K562 (cell line): ENCODE data around the gene TULP1. TPM values are rescaled to one million over a fixed set of nuclear protein-coding genes. Genes with fewer than 3 reads are reported as not detected.

Source experiments
- FOXJ2 ChIP-seq: fragments of 200-800 bp; sonication (Bioruptor generic); IDR thresholded peaks from 2 replicates; pipeline ENCODE4 v1.6.1; 2016; ENCODE audit warnings: missing genetic modification characterization, missing compliant biosample characterization
- IFI16 ChIP-seq: fragments of 250-450 bp; sonication (Bioruptor Pico); IDR thresholded peaks from 2 replicates; pipeline ENCODE4 v2.1.2; 2022; ENCODE audit warnings: mild to moderate bottlenecking, inconsistent platforms
- KAT7 ChIP-seq: sonication (generic); formaldehyde crosslinking; IDR thresholded peaks from 2 replicates; pipeline ENCODE4 v1.8.0; 2022; ENCODE audit warnings: missing genetic modification reagents, mild to moderate bottlenecking, borderline replicate concordance
- KDM5B ChIP-seq: fragments of 200-600 bp; sonication (generic); IDR thresholded peaks from 2 replicates; pipeline ENCODE4 v1.6.1; 2012; ENCODE audit warnings: low read depth, mild to moderate bottlenecking, moderate library complexity, low read length, control low read depth, inconsistent platforms; ENCODE audit not compliant: insufficient replicate concordance
- MAZ ChIP-seq, 2 experiments: fragments of 450-650 bp in 1 of 2; sonication (generic) in 1 of 2; formaldehyde crosslinking; IDR thresholded peaks in 1 of 2; conservative IDR thresholded peaks in 1 of 2; 2 replicates each; pipeline versions ENCODE4 v1.4.0 to v1.5.0; 2020; ENCODE audit warnings: mild to moderate bottlenecking in 1 of 2, missing genetic modification reagents in 1 of 2
- NFATC3 ChIP-seq: fragments of 450-650 bp; IDR thresholded peaks from 2 replicates; pipeline ENCODE4 v1.6.1; 2017; ENCODE audit warnings: mild to moderate bottlenecking
- SIN3A ChIP-seq, 2 experiments: fragments of 150-350 bp in 1 of 2; IDR thresholded peaks; 2 replicates each; pipeline ENCODE4 v1.6.1; 2011 to 2016; ENCODE audit warnings: borderline replicate concordance in 2 of 2, low read depth in 2 of 2, low read length in 2 of 2, mild to moderate bottlenecking in 2 of 2, moderate library complexity in 2 of 2; ENCODE audit not compliant: control insufficient read depth in 1 of 2
- SLC30A9 ChIP-seq: fragments of 250-450 bp; sonication (Bioruptor Pico); IDR thresholded peaks from 2 replicates; pipeline ENCODE4 v1.8.0; 2022; ENCODE audit warnings: mild to moderate bottlenecking, moderate library complexity
- TRIM24 ChIP-seq, 2 experiments: fragments of 450-650 bp; IDR thresholded peaks; 2 replicates each; pipeline ENCODE4 v1.6.1; 2016
- ZNF408 ChIP-seq: fragments of 250-450 bp; sonication (Bioruptor Pico); IDR thresholded peaks from 2 replicates; pipeline ENCODE4 v1.4.0; 2020; ENCODE audit warnings: low read depth, mild to moderate bottlenecking, moderate library complexity
- ZSCAN32 ChIP-seq: fragments of 450-650 bp; formaldehyde crosslinking; IDR thresholded peaks from 2 replicates; pipeline ENCODE4 v1.4.0; 2020; ENCODE audit warnings: mild to moderate bottlenecking, moderate library complexity
- polyA plus RNA-seq, 8 experiments: library from polyadenylated mRNA; depleted of rRNA in 4 of 8; stranded (reverse) in 5 of 8; unstranded in 3 of 8; fragments of >200 nt; fragmentation: Nextera tagmentation in 2 of 8; fragmentation: Illumina TruSeq in 1 of 8; extraction: Ambion mirVana in 2 of 8; extraction: Trizol in 1 of 8; gene quantifications; 2 replicates each; pipeline versions ENCODE4 v1.2.1 to v1.2.3, GENCODE V29; 2011 to 2014; ENCODE audit warnings: inconsistent platforms in 1 of 8, missing spikeins in 1 of 8
- total RNA-seq, 7 experiments: library from RNA; depleted of rRNA in 6 of 7; stranded (reverse); fragments of >200 nt in 6 of 7; fragmentation: Illumina TruSeq in 2 of 7; extraction: Trizol in 2 of 7; gene quantifications; 2 replicates each; pipeline versions ENCODE4 v1.2.1 to v1.2.3, GENCODE V29; 2011 to 2021; ENCODE audit warnings: low replicate concordance in 1 of 7
- TF ChIP-seq, protein P1 (sequence below): fragments of 250-450 bp; sonication (Bioruptor Pico); IDR thresholded peaks from 2 replicates; pipeline ENCODE4 v1.9.0; 2021; ENCODE audit warnings: mild to moderate bottlenecking, inconsistent platforms
- TF ChIP-seq, protein P2 (sequence below), 2 experiments: fragments of 450-650 bp in 1 of 2; sonication (generic) in 1 of 2; formaldehyde crosslinking; conservative IDR thresholded peaks; 2 replicates each; pipeline versions ENCODE4 v1.4.0 to v1.8.1; 2020 to 2022; ENCODE audit warnings: mild to moderate bottlenecking in 1 of 2, missing genetic modification reagents in 1 of 2
- TF ChIP-seq, protein P3 (sequence below): sonication (generic); formaldehyde crosslinking; IDR thresholded peaks from 2 replicates; pipeline ENCODE4 v1.8.0; 2023; ENCODE audit warnings: mild to moderate bottlenecking, missing genetic modification reagents
- TF ChIP-seq, protein P4 (sequence below): fragments of 450-650 bp; IDR thresholded peaks from 2 replicates; pipeline ENCODE4 v1.6.1; 2018; ENCODE audit warnings: mild to moderate bottlenecking, low read depth; ENCODE audit not compliant: partially characterized antibody

The TULP1 gene
- total and polyA plus RNA-seq, 9 of the 15 experiments (the other 6 are each of a cell fraction or from before 2014, with no cell fraction given): 0.06 to 0.17 (median 0.09) TPM; not detected in 6

DNA sequence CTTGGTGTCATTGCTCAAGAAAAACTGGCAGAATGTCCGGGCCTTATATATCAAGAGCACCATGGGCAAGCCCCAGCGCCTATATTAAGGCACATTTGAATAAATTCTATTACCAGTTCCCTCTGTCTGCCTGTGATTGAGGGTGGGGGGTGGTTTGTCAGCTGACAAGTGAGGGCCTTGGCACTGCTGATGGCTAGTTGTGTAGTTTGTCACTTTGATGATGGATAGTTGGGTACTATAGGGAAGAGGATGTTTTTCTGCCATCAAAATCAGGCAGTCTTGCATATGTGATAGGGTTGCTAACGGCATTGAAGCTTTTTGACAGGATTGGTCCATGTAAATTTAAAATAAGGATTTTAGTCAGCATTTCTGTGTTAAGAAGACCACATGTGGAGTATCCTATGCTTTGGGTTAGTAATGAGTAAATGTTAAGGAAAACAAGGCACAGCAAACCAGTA, 42.0 kb downstream of the TULP1 start (continued):
- TF ChIP-seq, protein P1, sequence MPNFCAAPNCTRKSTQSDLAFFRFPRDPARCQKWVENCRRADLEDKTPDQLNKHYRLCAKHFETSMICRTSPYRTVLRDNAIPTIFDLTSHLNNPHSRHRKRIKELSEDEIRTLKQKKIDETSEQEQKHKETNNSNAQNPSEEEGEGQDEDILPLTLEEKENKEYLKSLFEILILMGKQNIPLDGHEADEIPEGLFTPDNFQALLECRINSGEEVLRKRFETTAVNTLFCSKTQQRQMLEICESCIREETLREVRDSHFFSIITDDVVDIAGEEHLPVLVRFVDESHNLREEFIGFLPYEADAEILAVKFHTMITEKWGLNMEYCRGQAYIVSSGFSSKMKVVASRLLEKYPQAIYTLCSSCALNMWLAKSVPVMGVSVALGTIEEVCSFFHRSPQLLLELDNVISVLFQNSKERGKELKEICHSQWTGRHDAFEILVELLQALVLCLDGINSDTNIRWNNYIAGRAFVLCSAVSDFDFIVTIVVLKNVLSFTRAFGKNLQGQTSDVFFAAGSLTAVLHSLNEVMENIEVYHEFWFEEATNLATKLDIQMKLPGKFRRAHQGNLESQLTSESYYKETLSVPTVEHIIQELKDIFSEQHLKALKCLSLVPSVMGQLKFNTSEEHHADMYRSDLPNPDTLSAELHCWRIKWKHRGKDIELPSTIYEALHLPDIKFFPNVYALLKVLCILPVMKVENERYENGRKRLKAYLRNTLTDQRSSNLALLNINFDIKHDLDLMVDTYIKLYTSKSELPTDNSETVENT (CRISPR knock-in tag): no peak
- TF ChIP-seq IFI16 (CRISPR knock-in tag) (no peak), TRIM24 (IDR thresholded peaks at IDR 0.05) (no peak), FOXJ2 (tag) (no peak), MAZ (CRISPR knock-in tag; conservative IDR thresholded peaks at IDR 0.05 in 1 of 2, IDR thresholded peaks at IDR 0.05 in 1 of 2) (0 out of 4 replicates have a peak, but pooled peaks of 1 of the 2 experiments have one; percentile 23), SIN3A (IDR thresholded peaks at IDR 0.05; ENCODE audit: borderline replicate concordance in 2 of 2, control insufficient read depth in 1 of 2, low read depth in 2 of 2, low read length in 2 of 2) (peak; percentile 6 to 31; a peak in 1 of 4 replicates), SLC30A9 (CRISPR knock-in tag) (no peak), KAT7 (peak; percentile 4; the same call in 1 of the 2 replicates), ZNF408 (no peak), ZSCAN32 (no peak), NFATC3 (no peak), KDM5B (peak; percentile 8)
- TF ChIP-seq, protein P2, sequence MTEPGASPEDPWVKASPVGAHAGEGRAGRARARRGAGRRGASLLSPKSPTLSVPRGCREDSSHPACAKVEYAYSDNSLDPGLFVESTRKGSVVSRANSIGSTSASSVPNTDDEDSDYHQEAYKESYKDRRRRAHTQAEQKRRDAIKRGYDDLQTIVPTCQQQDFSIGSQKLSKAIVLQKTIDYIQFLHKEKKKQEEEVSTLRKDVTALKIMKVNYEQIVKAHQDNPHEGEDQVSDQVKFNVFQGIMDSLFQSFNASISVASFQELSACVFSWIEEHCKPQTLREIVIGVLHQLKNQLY (CRISPR knock-in tag; conservative IDR thresholded peaks at IDR 0.05): no peak
- TF ChIP-seq, protein P3, sequence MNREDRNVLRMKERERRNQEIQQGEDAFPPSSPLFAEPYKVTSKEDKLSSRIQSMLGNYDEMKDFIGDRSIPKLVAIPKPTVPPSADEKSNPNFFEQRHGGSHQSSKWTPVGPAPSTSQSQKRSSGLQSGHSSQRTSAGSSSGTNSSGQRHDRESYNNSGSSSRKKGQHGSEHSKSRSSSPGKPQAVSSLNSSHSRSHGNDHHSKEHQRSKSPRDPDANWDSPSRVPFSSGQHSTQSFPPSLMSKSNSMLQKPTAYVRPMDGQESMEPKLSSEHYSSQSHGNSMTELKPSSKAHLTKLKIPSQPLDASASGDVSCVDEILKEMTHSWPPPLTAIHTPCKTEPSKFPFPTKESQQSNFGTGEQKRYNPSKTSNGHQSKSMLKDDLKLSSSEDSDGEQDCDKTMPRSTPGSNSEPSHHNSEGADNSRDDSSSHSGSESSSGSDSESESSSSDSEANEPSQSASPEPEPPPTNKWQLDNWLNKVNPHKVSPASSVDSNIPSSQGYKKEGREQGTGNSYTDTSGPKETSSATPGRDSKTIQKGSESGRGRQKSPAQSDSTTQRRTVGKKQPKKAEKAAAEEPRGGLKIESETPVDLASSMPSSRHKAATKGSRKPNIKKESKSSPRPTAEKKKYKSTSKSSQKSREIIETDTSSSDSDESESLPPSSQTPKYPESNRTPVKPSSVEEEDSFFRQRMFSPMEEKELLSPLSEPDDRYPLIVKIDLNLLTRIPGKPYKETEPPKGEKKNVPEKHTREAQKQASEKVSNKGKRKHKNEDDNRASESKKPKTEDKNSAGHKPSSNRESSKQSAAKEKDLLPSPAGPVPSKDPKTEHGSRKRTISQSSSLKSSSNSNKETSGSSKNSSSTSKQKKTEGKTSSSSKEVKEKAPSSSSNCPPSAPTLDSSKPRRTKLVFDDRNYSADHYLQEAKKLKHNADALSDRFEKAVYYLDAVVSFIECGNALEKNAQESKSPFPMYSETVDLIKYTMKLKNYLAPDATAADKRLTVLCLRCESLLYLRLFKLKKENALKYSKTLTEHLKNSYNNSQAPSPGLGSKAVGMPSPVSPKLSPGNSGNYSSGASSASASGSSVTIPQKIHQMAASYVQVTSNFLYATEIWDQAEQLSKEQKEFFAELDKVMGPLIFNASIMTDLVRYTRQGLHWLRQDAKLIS (CRISPR knock-in tag): no peak; the same call in 1 of the 2 replicates
- TF ChIP-seq, protein P4, sequence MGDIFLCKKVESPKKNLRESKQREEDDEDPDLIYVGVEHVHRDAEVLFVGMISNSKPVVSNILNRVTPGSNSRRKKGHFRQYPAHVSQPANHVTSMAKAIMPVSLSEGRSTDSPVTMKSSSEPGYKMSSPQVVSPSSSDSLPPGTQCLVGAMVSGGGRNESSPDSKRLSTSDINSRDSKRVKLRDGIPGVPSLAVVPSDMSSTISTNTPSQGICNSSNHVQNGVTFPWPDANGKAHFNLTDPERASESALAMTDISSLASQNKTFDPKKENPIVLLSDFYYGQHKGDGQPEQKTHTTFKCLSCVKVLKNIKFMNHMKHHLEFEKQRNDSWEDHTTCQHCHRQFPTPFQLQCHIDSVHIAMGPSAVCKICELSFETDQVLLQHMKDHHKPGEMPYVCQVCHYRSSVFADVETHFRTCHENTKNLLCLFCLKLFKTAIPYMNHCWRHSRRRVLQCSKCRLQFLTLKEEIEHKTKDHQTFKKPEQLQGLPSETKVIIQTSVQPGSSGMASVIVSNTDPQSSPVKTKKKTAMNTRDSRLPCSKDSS: no peak
